ENCODE measurements around the gene LTF.
"Not testable (repeated sequence)": the region's sequence is repeated elsewhere in the genome, so short reads cannot be mapped to it uniquely, and the experiment has no call there.

Gene LTF

DNA sequence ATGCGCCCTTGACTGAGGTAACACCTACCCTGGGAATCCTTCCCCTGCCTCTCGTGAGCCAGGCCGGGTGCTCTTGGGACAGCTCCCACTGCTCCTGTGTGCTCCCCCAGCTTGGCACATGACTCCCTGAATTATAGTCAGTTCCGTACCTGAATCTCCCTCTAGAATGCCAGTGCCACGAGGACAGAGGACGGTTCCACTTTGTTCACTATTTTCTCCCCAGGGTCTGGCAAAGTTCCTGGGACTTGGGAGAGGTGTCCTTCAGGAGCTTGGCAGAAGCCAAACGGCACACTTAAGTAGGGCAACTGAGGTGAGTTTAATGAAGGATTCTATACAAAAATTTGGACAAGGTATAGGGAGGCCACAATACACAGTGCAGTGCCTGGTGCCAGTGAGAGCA is 67.6 kb downstream of the LTF start:
- Mint-ChIP-seq H3K9me3 (no peaks in the 10 kb centered on the region), H3K36me3 (ENCODE audit: low read depth) (no peaks in the 10 kb centered on the region), H3K4me3 (no peak overlapping the region), H3K27ac (no peak overlapping the region), H3K27me3 (ENCODE audit: low read depth, poor library complexity) (peaks cover 6% of the 10 kb centered on the region), H3K4me1 (no peaks in the 10 kb centered on the region)
- no peak for DNase-seq
- TF ChIP-seq, protein P1, sequence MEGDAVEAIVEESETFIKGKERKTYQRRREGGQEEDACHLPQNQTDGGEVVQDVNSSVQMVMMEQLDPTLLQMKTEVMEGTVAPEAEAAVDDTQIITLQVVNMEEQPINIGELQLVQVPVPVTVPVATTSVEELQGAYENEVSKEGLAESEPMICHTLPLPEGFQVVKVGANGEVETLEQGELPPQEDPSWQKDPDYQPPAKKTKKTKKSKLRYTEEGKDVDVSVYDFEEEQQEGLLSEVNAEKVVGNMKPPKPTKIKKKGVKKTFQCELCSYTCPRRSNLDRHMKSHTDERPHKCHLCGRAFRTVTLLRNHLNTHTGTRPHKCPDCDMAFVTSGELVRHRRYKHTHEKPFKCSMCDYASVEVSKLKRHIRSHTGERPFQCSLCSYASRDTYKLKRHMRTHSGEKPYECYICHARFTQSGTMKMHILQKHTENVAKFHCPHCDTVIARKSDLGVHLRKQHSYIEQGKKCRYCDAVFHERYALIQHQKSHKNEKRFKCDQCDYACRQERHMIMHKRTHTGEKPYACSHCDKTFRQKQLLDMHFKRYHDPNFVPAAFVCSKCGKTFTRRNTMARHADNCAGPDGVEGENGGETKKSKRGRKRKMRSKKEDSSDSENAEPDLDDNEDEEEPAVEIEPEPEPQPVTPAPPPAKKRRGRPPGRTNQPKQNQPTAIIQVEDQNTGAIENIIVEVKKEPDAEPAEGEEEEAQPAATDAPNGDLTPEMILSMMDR (IDR thresholded peaks at IDR 0.05): no peak

DNA sequence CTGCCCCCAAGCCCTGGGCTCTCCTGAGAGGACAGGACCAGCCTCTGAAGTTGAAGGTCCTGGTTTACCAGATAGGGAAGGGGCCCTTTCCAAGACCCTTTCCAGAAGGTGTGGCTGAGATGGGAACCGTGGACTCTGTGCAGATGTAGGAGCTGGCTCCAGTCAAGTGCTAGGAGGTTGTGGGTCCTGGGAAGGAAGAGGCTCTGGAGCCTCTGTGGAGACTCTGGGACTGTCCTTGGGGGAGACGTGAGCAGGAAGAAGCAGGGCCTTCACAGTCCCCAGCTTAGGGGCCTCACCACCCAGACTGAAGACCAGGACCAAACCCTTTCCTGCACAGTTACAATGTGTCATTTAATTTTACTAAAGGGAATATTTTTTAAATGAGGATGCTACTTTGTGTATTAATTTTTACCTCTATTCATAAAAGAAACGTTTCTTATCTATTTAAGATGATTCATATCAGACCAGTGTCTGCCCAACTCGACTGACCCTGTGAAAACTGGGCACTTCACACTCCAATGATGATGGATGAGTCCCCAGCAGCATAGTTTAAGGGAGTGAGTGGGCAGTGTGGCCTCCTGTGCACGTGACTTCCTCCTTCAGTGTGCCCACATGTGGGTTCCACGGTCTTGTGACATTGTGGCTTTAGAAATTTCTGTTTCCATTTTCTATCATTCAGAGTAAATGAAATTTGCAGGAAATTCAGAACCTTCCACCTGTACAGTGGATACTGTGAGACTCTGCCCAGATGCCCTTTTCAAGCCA is 68.8 kb downstream of the LTF start:
- TF ChIP-seq, protein P1 (IDR thresholded peaks at IDR 0.05): no peak
- no peaks in the 10 kb centered on the region for H3K36me3 Mint-ChIP-seq (ENCODE audit: low read depth)
- DNase-seq: no peak
- no peak overlapping the region for H3K4me3 Mint-ChIP-seq
- H3K4me1 Mint-ChIP-seq: no peaks in the 10 kb centered on the region
- H3K9me3 Mint-ChIP-seq: no peaks in the 10 kb centered on the region
- H3K27ac Mint-ChIP-seq: no peak overlapping the region
- H3K27me3 Mint-ChIP-seq (ENCODE audit: low read depth, poor library complexity): peaks cover 6% of the 10 kb centered on the region

DNA sequence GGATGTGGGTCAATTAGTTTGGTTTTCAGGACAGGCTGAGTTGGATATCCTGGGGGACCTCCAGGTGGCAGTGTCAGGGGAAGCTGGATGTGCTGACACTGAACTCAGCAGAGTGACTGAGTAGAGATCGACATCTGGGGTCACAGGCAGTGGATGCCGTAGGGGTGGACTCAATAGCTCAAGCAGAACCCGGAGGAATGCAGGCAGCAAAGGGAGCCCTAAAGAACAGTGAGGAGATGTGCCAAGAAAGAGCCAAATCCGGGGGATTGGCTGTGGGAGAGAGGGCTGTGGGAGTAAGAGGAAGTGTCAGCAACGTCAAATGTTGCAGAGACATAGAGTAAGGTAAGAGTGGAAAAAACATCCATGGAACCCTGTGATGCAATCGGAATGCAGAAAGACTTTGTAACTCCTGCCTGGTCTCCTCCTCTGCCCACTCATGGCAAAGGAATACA is 69.5 kb downstream of the LTF start:
- no peak overlapping the region for H3K27ac Mint-ChIP-seq
- H3K4me1 Mint-ChIP-seq: no peaks in the 10 kb centered on the region
- TF ChIP-seq, protein P1 (IDR thresholded peaks at IDR 0.05): no peak
- H3K36me3 Mint-ChIP-seq (ENCODE audit: low read depth): no peaks in the 10 kb centered on the region
- DNase-seq: no peak
- no peaks in the 10 kb centered on the region for H3K9me3 Mint-ChIP-seq
- H3K4me3 Mint-ChIP-seq: no peak overlapping the region
- H3K27me3 Mint-ChIP-seq (ENCODE audit: low read depth, poor library complexity): peaks cover 6% of the 10 kb centered on the region

DNA sequence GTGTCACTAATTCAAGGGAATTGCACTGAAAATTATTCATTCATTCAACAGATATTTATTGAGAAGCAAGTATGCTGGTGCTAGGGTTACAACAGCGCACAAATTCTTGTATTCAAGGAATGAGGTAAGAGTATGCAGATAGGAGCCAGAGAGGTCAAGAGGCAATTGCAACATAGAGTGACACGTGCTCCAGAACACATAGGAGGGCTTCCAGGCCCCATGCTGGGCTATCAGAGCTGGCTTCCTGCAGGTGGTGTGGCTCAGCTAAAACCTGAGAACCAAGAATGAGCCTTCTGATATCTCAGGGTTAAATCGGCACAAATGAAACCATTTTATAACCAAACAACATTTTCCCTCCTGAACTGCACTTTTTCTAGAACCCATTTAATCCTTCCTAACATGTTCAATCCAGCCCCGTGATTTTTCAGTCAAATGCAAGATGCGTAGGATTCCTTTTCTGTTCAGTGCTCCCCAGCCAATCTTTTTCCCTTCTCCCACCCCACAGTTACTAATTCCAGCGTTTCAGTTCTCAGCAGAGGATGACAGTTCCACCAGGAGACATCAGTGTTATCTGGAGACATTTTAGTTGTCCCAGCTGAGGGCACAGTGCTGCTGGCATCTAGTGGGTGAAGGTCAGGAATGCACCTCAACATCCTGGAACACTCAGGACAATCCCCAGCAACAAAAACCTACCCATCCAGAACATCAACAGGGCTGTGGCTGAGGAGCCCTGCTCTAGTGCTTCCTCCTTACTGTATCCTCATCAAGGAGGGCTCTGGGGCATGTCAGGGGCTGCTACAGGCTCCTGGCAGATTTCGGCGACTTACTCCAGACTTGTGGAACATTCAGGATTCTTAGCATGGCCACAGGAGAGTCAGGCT is 70.9 kb downstream of the LTF start:
- H3K4me1 Mint-ChIP-seq: no peaks in the 10 kb centered on the region
- H3K4me3 Mint-ChIP-seq: no peak overlapping the region
- H3K27ac Mint-ChIP-seq: peak overlapping the region; percentile 37
- no peak for DNase-seq
- TF ChIP-seq, protein P1 (IDR thresholded peaks at IDR 0.05): no peak
- peaks cover 6% of the 10 kb centered on the region for H3K27me3 Mint-ChIP-seq (ENCODE audit: low read depth, poor library complexity)
- H3K36me3 Mint-ChIP-seq (ENCODE audit: low read depth): no peaks in the 10 kb centered on the region
- H3K9me3 Mint-ChIP-seq: no peaks in the 10 kb centered on the region

DNA sequence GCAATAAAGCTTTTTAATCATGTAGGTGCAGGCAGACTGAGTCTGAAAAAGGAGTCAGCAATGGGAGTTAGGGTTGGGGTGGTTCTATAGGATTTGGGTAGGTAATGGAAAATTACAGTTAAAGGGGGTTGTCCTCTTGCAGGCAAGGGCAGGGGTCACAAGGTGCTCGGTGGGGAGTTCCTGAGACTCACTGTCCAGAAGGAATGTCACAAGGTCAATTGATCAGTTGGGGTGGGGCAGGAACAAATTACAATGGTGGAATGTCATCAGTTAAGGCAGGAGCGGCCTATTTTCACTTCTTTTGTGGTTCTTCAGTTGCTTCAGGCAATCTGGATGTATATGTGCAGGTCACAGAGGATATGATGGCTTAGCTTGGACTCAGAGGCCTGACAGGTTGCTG is 71.7 kb downstream of the LTF start:
- no peak overlapping the region for H3K4me3 Mint-ChIP-seq

DNA sequence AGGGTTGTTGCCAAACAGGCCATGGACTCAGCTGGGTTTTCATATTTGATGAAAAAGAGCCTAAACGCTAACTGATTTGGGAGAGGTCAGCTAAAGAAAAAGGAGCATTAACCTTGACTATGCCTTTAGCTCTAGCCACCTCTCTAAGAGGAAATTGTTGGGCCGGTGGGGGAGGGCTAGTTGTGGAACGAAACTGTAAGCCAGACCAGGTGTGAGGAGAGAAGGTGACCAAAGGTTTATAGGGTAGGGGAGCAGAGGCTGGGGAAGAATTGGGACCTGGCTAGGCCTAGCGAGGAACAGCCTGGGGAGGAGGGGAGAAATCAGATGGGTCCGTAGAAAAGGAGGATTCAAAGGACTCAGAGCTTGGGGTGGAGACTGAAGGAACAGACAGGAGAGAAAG is 73.2 kb downstream of the LTF start:
- not testable (repeated sequence) for H3K9me3 Mint-ChIP-seq; H3K4me3 Mint-ChIP-seq; H3K27me3 Mint-ChIP-seq (ENCODE audit: low read depth, poor library complexity); DNase-seq; H3K36me3 Mint-ChIP-seq (ENCODE audit: low read depth); H3K4me1 Mint-ChIP-seq; H3K27ac Mint-ChIP-seq

More for the DNA sequence above, 71.7 kb downstream of the LTF start:
- Mint-ChIP-seq H3K9me3 (no peaks in the 10 kb centered on the region), H3K36me3 (ENCODE audit: low read depth) (no peaks in the 10 kb centered on the region), H3K4me1 (no peaks in the 10 kb centered on the region), H3K27me3 (ENCODE audit: low read depth, poor library complexity) (peaks cover 6% of the 10 kb centered on the region), H3K27ac (no peak overlapping the region)
- TF ChIP-seq, protein P1 (IDR thresholded peaks at IDR 0.05): no peak
- DNase-seq: no peak

Data from nephron progenitor cell (in vitro differentiated cells).